Measurements from ENCODE around the gene CEACAM7. TPM values are rescaled to one million over a fixed set of nuclear protein-coding genes. Genes with fewer than 3 reads are reported as not detected.

Gene CEACAM7
- total RNA-seq, 2 donors from 2014 or later = not detected

- no peak for ATAC-seq (ENCODE audit: insufficient number of reproducible peaks, low FRiP score, low read depth)
- TF ChIP-seq, protein P1, sequence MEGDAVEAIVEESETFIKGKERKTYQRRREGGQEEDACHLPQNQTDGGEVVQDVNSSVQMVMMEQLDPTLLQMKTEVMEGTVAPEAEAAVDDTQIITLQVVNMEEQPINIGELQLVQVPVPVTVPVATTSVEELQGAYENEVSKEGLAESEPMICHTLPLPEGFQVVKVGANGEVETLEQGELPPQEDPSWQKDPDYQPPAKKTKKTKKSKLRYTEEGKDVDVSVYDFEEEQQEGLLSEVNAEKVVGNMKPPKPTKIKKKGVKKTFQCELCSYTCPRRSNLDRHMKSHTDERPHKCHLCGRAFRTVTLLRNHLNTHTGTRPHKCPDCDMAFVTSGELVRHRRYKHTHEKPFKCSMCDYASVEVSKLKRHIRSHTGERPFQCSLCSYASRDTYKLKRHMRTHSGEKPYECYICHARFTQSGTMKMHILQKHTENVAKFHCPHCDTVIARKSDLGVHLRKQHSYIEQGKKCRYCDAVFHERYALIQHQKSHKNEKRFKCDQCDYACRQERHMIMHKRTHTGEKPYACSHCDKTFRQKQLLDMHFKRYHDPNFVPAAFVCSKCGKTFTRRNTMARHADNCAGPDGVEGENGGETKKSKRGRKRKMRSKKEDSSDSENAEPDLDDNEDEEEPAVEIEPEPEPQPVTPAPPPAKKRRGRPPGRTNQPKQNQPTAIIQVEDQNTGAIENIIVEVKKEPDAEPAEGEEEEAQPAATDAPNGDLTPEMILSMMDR (IDR thresholded peaks at IDR 0.05) = no peak
- Histone ChIP-seq H3K27me3 (replicated peaks; ENCODE audit: insufficient read depth) (no peaks in the 10 kb centered on the region), H3K27ac (no peak overlapping the region), H3K4me1 (ENCODE audit: control insufficient read depth in 1 of 2, low read depth in 2 of 2) (no peaks in the 10 kb centered on the region), H3K36me3 (no peaks in the 10 kb centered on the region), H3K4me3 (no peak overlapping the region), H3K9me3 (peaks cover 6% of the 10 kb centered on the region)
- no peak for DNase-seq (ENCODE audit: low spot score)
Observed at GRCh38 chr19:41694831-41695635, 7.0 kb upstream of the CEACAM7 start.

GRCh38 chr19:41694196-41694595 lies 6.1 kb upstream of the CEACAM7 start:
- no peaks in the 10 kb centered on the region for H3K27me3 ChIP-seq (replicated peaks; ENCODE audit: insufficient read depth)
- TF ChIP-seq, protein P1 (IDR thresholded peaks at IDR 0.05) = no peak
- DNase-seq (ENCODE audit: low spot score) (no peak), ATAC-seq (ENCODE audit: insufficient number of reproducible peaks, low FRiP score, low read depth) (no peak)
- peaks cover 6% of the 10 kb centered on the region for H3K9me3 ChIP-seq
- H3K4me1 ChIP-seq (ENCODE audit: control insufficient read depth in 1 of 2, low read depth in 2 of 2) = no peaks in the 10 kb centered on the region
- H3K27ac ChIP-seq = no peak overlapping the region
- no peaks in the 10 kb centered on the region for H3K36me3 ChIP-seq
- H3K4me3 ChIP-seq = no peak overlapping the region

DNA sequence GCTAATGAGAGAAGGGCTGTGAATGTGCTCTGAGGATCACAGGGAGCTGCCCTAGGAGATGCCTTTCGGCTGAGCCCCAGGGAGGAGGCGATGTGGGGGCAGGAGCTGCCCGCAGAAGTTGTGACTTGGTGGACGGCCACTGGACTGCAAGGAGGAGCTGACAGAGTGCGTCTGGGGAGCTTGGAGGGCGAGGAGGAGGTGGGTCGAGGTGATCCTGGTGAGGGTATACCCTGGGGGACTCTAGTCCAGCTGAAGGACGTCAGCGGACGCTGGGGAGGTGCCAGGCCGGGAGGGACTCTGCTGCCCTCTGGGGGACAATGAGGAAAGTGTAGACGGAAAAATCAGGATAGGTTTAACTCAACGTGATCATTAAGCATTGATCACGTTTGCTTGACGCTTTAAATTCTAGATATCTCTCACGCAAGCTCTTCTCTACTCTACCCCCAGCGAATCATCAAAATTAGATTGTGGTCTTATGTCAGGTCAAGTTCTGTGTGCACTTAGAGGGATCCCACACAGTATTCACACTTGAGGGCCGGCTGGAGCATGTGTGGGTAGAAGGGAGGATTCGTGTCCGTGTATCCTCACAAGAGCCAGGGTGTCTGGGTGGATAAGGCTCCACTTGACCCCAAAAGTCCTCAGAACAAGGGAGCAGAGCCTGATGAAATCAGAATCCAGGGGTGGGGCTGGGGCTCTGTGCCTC lies 3.3 kb upstream of the CEACAM7 start:
- H3K27ac ChIP-seq = no peak overlapping the region
- no peaks in the 10 kb centered on the region for H3K36me3 ChIP-seq
- H3K4me1 ChIP-seq (ENCODE audit: control insufficient read depth in 1 of 2, low read depth in 2 of 2) = no peaks in the 10 kb centered on the region
- peaks cover 6% of the 10 kb centered on the region for H3K9me3 ChIP-seq
- DNase-seq (ENCODE audit: low spot score) (no peak), ATAC-seq (ENCODE audit: insufficient number of reproducible peaks, low FRiP score, low read depth) (no peak)
- TF ChIP-seq, protein P1 (IDR thresholded peaks at IDR 0.05) = no peak
- H3K4me3 ChIP-seq = no peak overlapping the region
- no peaks in the 10 kb centered on the region for H3K27me3 ChIP-seq (replicated peaks; ENCODE audit: insufficient read depth)

GRCh38 chr19:41690801-41691065 lies 2.7 kb upstream of the CEACAM7 start:
- no peaks in the 10 kb centered on the region for H3K27me3 ChIP-seq (replicated peaks; ENCODE audit: insufficient read depth)

More at GRCh38 chr19:41690801-41691065, 2.7 kb upstream of the CEACAM7 start:
- TF ChIP-seq, protein P1 (IDR thresholded peaks at IDR 0.05) = no peak
- H3K36me3 ChIP-seq = no peaks in the 10 kb centered on the region
- H3K27ac ChIP-seq = no peak overlapping the region
- peaks cover 6% of the 10 kb centered on the region for H3K9me3 ChIP-seq
- no peaks in the 10 kb centered on the region for H3K4me1 ChIP-seq (ENCODE audit: control insufficient read depth in 1 of 2, low read depth in 2 of 2)
- H3K4me3 ChIP-seq = no peak overlapping the region
- DNase-seq (ENCODE audit: low spot score) (no peak), ATAC-seq (ENCODE audit: insufficient number of reproducible peaks, low FRiP score, low read depth) (no peak)
